Measurements from ENCODE around the gene ADGRL1.

ADGRL1 gene

GRCh38 chr19:14101003-14101545, 104.9 kb downstream of the ADGRL1 start:
- Histone ChIP-seq H3K4me3 (ENCODE audit: low read depth, low read length) (no peak overlapping the region), H2AFZ (no peak overlapping the region), H3K4me2 (ENCODE audit: low read length) (no peak overlapping the region), H3K36me3 (ENCODE audit: control insufficient read depth, insufficient read depth, low read length) (no peaks in the 10 kb centered on the region), H3K27me3 (ENCODE audit: control insufficient read depth, insufficient read depth, low read length) (no peaks in the 10 kb centered on the region), H3K9me3 (ENCODE audit: control insufficient read depth, low read length) (no peaks in the 10 kb centered on the region), H3K79me2 (no peaks in the 10 kb centered on the region), H3K4me1 (no peaks in the 10 kb centered on the region), H3K9ac (no peak overlapping the region), H3K27ac (no peak overlapping the region)
- TF ChIP-seq CTCF (IDR thresholded peaks at IDR 0.05), result no peak

Data from parathyroid adenoma (tissue), 2 donors.